Activated CD4-positive, alpha-beta T cell treated with anti-CD3 and anti-CD28 coated beads, Interleukin-2, amount 50 U/mL, for 48 hours (primary cell): ENCODE measurements around the gene HIVEP2.
A peak's percentile ranks its signal among the peaks of the same experiment; 100 is the strongest.

Experiments
- DNase-seq, 2 experiments: peaks; one replicate each; pipeline ENCODE4 v3.0.0-alpha.2; 2020

The HIVEP2 gene

GRCh38 chr6:142811923-142812322, 133.1 kb downstream of the HIVEP2 start:
- DNase-seq = no peak

DNA sequence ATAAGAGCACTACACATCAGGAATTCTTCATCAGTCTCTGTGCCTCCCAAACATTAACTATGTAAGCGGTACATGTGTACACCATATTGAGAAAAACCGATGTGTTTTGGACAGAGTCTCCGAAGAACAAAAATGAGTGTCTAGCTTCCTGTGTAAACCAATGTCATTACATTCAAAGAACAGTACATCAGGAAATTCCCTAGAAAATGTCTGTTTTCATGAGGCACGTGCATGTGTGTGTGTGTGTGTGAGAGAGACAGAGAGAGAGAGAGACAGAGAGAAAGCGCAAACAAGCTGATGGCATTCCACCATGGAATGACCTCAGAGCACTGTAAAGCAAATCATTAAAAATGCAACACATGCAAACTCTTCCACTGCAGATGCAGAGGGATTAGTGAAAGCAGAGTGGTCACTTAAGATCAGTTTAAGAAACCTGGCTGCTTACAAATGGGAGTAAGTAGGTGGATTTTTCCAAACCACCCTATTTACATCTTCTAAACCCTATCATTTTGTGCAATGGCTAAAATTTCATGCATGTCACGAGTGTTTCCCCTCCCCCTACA, 133.9 kb downstream of the HIVEP2 start:
- DNase-seq = no peak

GRCh38 chr6:142809947-142810346, 135.0 kb downstream of the HIVEP2 start:
- DNase-seq = no peak

DNA sequence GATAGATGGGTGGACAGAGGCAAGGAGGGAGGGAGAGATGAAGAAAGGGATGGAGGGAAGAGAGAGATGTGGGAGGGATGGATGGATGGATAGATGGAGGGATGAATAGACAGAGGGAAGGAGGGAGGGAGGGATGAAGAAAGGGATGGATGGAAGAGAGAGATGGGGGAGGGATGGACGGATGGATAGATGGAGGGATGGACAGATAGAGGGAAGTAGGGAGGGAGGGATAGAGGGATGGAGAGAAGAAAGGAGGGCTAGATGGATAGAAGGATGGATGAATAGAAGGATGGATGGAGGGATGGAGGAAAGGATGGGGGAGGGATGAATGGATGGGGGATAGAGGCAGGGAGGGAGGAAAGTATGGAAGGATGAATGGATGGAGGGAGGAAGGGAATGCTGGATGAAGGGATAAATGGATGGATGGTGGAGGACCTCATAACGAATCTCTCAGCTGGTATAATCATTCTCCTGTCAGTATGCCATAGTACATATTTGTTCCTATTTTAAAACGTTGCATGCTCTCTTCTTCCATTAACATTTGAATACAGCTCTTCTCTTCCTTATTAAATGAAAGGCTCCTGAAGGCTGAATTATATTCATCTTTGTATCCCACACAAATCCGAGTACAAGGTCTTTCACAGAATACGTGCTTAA, 136.4 kb downstream of the HIVEP2 start:
- DNase-seq = no peak

GRCh38 chr6:142805042-142805441, 139.9 kb downstream of the HIVEP2 start:
- DNase-seq = no peak

GRCh38 chr6:142804490-142804889, 140.5 kb downstream of the HIVEP2 start:
- DNase-seq = no peak

- no peak for DNase-seq
Observed at GRCh38 chr6:142803495-142804058, 141.4 kb downstream of the HIVEP2 start.

DNA sequence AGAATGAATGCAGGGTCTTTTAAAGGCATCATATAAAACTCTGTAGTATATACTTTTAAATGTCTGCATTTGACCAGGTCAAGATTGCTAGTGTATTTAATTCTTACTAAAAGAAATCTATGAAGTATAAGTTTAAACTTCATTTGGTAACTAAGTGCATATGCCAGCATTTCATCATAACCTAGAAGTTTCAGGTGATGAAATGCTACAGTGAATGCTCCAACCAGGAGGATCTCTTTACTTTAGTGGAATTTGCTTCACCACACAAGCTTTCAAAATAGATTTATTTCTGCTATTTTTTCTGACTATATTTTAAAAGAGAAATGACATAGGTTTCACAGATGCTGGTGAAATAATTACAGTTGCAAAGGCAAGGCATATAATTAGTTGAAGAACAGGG, 141.9 kb downstream of the HIVEP2 start:
- DNase-seq = no peak

DNA sequence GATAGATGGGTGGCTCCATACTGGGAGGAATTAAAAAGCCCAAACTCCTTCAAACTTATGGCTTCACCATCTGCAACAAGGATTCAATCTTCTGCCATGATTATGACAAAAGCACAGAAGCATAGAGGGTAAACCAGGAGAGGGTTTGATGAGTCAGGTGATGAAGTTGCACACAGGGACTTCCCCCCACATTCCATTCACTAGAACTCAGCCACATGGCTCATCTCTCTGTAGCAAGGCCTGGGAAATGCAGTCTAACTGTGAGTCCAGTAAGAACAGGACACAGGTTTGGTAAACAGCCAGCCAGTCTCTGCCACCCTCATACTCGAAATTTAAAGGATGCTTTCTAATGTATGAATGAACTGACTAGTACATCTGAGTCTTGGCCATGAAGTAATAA, 142.9 kb downstream of the HIVEP2 start:
- peak; percentile 45 to 70 for DNase-seq

GRCh38 chr6:142800240-142800639, 144.7 kb downstream of the HIVEP2 start:
- no peak for DNase-seq

DNA sequence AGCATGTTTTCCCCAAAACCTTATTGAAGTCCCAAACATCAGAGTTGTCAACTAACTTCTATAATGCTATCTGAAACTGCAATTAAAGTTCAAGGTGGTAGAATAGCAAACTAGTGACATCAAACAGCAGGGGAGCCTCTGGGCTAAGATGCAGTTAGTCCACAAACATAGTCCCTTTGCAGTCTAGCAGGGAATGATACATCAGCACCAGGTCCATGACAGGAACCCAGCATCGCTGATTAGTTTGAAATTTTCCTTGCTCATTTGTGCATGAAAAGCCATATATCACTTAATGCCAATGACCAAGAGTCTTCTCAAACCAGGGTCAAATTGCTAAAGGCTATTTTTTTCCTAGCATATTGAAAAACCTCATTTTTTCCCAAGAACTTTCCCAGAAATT, 145.3 kb downstream of the HIVEP2 start:
- DNase-seq = no peak

DNA sequence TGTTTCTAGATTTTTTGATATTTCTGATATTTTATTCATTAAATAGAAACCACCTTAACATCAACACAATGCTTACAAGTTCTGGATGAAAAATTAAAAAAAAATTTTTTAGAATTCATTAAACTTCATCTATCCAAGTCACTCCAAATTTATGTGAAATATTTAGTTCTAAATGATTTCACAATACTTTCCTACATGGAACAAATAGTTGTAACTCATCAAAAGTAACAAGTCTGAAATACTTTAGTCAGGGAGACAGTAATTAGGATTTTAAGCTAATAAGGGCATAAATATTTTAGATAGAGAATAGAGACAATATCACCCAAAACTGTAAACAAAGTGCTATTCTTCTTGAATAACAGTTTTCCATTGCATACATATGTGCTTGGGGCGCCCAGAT, 147.8 kb downstream of the HIVEP2 start:
- no peak for DNase-seq

GRCh38 chr6:142796571-142796970, 148.4 kb downstream of the HIVEP2 start:
- DNase-seq = no peak

- DNase-seq = no peak
Observed at GRCh38 chr6:142796024-142796423, 149.0 kb downstream of the HIVEP2 start.

GRCh38 chr6:142794424-142794823, 150.6 kb downstream of the HIVEP2 start:
- DNase-seq = no peak

- no peak for DNase-seq
Observed at GRCh38 chr6:142790257-142790656, 154.7 kb downstream of the HIVEP2 start.

- DNase-seq = no peak
Observed at GRCh38 chr6:142787422-142787821, 157.6 kb downstream of the HIVEP2 start.

GRCh38 chr6:142786476-142786875, 158.5 kb downstream of the HIVEP2 start:
- DNase-seq = no peak

DNA sequence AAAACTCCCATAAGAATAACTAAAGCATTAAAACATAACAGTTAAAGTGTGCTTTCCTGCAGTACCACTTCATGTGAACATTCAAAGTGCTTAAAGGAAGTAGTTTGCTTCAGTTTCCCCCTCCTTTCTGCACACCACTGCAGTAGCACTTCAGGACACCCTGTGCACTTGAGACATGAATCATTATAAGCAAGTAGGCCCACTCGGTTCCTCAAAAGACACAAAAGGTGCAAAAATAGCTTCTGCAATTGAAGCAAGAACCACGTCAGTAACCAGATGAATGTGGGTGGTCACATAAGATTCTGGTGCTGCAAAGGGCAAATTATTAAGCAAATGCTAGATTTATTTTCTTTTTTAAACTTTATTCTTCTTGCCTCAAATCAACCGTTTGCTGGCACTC, 160.6 kb downstream of the HIVEP2 start:
- DNase-seq = no peak

DNA sequence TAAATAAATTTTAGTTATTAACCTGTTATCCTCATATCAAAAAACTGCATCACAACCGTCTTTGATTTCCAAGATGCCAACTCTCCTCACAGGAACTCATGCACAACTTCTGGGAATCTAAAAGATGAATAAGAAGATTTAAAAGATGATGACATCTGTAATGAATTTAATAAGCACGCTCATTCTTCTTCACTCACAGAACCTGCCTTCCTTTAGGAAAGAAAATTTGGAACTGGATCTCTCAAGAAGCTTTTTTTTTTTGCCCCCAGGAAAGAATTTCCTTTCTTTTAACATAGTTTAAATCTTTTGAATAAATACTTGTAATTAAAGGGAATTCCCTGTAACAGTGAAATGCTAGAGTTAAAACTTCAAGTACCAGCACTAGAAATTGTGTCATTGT, 161.5 kb downstream of the HIVEP2 start:
- no peak for DNase-seq

DNA sequence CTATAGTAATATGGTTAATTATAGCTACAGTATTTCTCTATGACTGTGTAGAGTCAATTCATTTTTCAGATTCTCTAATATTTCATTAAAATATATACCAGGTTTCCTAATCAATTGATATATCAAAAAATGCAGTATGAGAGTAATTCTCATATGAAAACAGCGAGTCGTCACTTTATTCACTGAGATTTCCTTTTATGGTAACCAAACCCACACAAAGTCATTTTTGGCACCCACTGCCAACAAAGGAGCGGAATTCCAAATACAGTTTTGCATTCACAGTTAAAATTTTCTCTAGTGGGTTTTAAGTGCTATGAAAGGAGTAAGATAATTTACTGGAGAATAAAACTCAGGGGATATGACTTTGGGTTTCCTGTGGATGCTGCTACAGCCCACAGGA, 163.8 kb downstream of the HIVEP2 start:
- DNase-seq = no peak

GRCh38 chr6:142773859-142774648, 170.9 kb downstream of the HIVEP2 start:
- peak; percentile 23 to 33 for DNase-seq

DNA sequence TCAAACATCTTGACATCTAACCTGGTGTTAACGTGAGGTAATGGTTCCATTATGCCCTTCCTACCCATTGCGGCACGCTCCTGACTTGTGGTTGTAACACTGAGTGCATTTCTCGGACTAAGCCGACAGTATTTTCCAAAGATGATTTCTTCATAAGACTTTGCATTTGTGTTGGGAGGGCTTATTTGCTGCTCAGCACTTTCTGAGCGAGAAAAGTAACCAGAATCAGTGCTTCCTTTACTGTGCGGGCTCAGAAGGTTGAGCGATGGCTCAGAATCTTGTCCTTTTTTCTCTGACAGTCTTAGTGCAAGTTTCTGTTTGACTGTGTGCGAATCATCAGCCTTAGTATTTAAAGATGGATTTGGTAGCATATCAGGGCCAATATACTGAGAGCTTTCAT, 171.7 kb downstream of the HIVEP2 start:
- peak in 1 of 2 experiments; percentile 49 for DNase-seq

- no peak for DNase-seq
Observed at GRCh38 chr6:142771162-142771561, 173.8 kb downstream of the HIVEP2 start.
